K562 (cell line): Measurements from ENCODE around the gene RAB13. TPM values are rescaled to one million over a fixed set of nuclear protein-coding genes. Genes with fewer than 3 reads are reported as not detected.

Experiments
- ADNP ChIP-seq: fragments of 200-800 bp; sonication (Bioruptor generic); IDR thresholded peaks from 2 replicates; pipeline ENCODE4 v1.6.1; 2016; ENCODE audit warnings: missing genetic modification characterization, missing compliant biosample characterization
- E2F1 ChIP-seq: sonication (generic); formaldehyde crosslinking; IDR thresholded peaks from 2 replicates; pipeline ENCODE4 v1.8.1; 2023; ENCODE audit warnings: mild to moderate bottlenecking, missing genetic modification reagents, moderate library complexity
- ELF1 ChIP-seq: fragments of 200-800 bp; sonication (Bioruptor generic); IDR thresholded peaks from 2 replicates; pipeline ENCODE4 v1.6.1; 2016; ENCODE audit warnings: missing genetic modification characterization, missing compliant biosample characterization
- EP400 ChIP-seq: fragments of 450-650 bp; IDR thresholded peaks from 2 replicates; pipeline ENCODE4 v1.6.1; 2017; ENCODE audit warnings: antibody characterized with exemption, mild to moderate bottlenecking, moderate library complexity
- ETV1 ChIP-seq: fragments of 450-650 bp; conservative IDR thresholded peaks from 2 replicates; pipeline ENCODE4 v1.6.1; 2016; ENCODE audit warnings: missing genetic modification characterization, control low read depth, low read depth, missing compliant biosample characterization
- FOXM1 ChIP-seq, 2 experiments: fragments of 450-650 bp in 1 of 2; sonication (generic) in 1 of 2; formaldehyde crosslinking in 1 of 2; IDR thresholded peaks; 2 replicates each; pipeline versions ENCODE4 v1.6.1 to v1.9.0; 2017 to 2022; ENCODE audit warnings: low read depth in 2 of 2, mild to moderate bottlenecking in 2 of 2, missing genetic modification reagents in 1 of 2, moderate library complexity in 1 of 2
- HNRNPH1 ChIP-seq: fragments of 200-400 bp; formaldehyde crosslinking; optimal IDR thresholded peaks from 2 replicates; pipeline ENCODE3; 2017; ENCODE audit warnings: low read depth, mild to moderate bottlenecking, low read length, moderate library complexity
- JUN ChIP-seq, 2 experiments: sonication (generic) in 1 of 2; formaldehyde crosslinking in 1 of 2; IDR thresholded peaks; 2 replicates each; pipeline versions ENCODE4 v1.6.1 to v1.8.0; 2012 to 2022; ENCODE audit warnings: borderline replicate concordance in 2 of 2, mild to moderate bottlenecking in 2 of 2, improper control_type of control experiment in 1 of 2, low read depth in 1 of 2, low read length in 1 of 2, missing genetic modification reagents in 1 of 2
- MAZ ChIP-seq, 2 experiments: fragments of 450-650 bp in 1 of 2; sonication (generic) in 1 of 2; formaldehyde crosslinking; IDR thresholded peaks in 1 of 2; conservative IDR thresholded peaks in 1 of 2; 2 replicates each; pipeline versions ENCODE4 v1.4.0 to v1.5.0; 2020; ENCODE audit warnings: mild to moderate bottlenecking in 1 of 2, missing genetic modification reagents in 1 of 2
- SREBF1 ChIP-seq: fragments of 150-350 bp; IDR thresholded peaks from 2 replicates; pipeline ENCODE4 v1.6.1; 2014; ENCODE audit warnings: antibody characterized with exemption, low read depth, low read length, borderline replicate concordance
- XRCC5 ChIP-seq: fragments of 200-400 bp; formaldehyde crosslinking; IDR thresholded peaks from 2 replicates; pipeline ENCODE4 v1.6.1; 2017; ENCODE audit warnings: low read depth, mild to moderate bottlenecking, low read length
- ZNF766 ChIP-seq: fragments of 200-800 bp; sonication (Bioruptor generic); conservative IDR thresholded peaks from 2 replicates; pipeline ENCODE4 v1.6.1; 2016; ENCODE audit warnings: missing genetic modification characterization, missing compliant biosample characterization
- polyA plus RNA-seq, 8 experiments: library from polyadenylated mRNA; depleted of rRNA in 4 of 8; stranded (reverse) in 5 of 8; unstranded in 3 of 8; fragments of >200 nt; fragmentation: Nextera tagmentation in 2 of 8; fragmentation: Illumina TruSeq in 1 of 8; extraction: Ambion mirVana in 2 of 8; extraction: Trizol in 1 of 8; gene quantifications; 2 replicates each; pipeline versions ENCODE4 v1.2.1 to v1.2.3, GENCODE V29; 2011 to 2014; ENCODE audit warnings: inconsistent platforms in 1 of 8, missing spikeins in 1 of 8
- total RNA-seq, 7 experiments: library from RNA; depleted of rRNA in 6 of 7; stranded (reverse); fragments of >200 nt in 6 of 7; fragmentation: Illumina TruSeq in 2 of 7; extraction: Trizol in 2 of 7; gene quantifications; 2 replicates each; pipeline versions ENCODE4 v1.2.1 to v1.2.3, GENCODE V29; 2011 to 2021; ENCODE audit warnings: low replicate concordance in 1 of 7
- TF ChIP-seq, protein P1 (sequence below): sonication (generic); formaldehyde crosslinking; IDR thresholded peaks from 2 replicates; pipeline ENCODE4 v1.8.0; 2023; ENCODE audit warnings: mild to moderate bottlenecking, missing genetic modification reagents
- TF ChIP-seq, protein P2 (sequence below): IDR thresholded peaks from 3 replicates; pipeline ENCODE4 v1.6.1; 2011; ENCODE audit warnings: borderline replicate concordance, mild to moderate bottlenecking, moderate library complexity; ENCODE audit not compliant: insufficient read length; ENCODE audit errors: extremely low read depth

RAB13 gene
- total and polyA plus RNA-seq, 9 of the 15 experiments (the other 6 are each of a cell fraction or from before 2014, with no cell fraction given) = 22.3 to 100 (median 39.8) TPM

GRCh38 chr1:153990468-153991150, 4.5 kb upstream of the RAB13 start, which contains the start of gene RPS27 (continued):
- TF ChIP-seq E2F1 (CRISPR knock-in tag) (peak; percentile 89), ZNF766 (CRISPR knock-in tag) (peak; percentile 93), MAZ (CRISPR knock-in tag; conservative IDR thresholded peaks at IDR 0.05 in 1 of 2, IDR thresholded peaks at IDR 0.05 in 1 of 2) (peak; percentile 67 to 78), SREBF1 (peak; percentile 60; the same call in 1 of the 2 replicates), FOXM1 (IDR thresholded peaks at IDR 0.05; ENCODE audit: low read depth) (no peak), FOXM1 (CRISPR knock-in tag; IDR thresholded peaks at IDR 0.05; ENCODE audit: low read depth) (peak; percentile 31; the same call in 1 of the 2 replicates), ETV1 (peak; percentile 96), HNRNPH1 (no peak), EP400 (peak; percentile 99), XRCC5 (peak; percentile 92; the same call in 1 of the 2 replicates), ADNP (tag) (no peak), JUN (IDR thresholded peaks at IDR 0.05; ENCODE audit: borderline replicate concordance, low read depth, low read length) (peak; percentile 45; the same call in 1 of the 2 replicates), JUN (CRISPR knock-in tag; IDR thresholded peaks at IDR 0.05; ENCODE audit: borderline replicate concordance) (peak; percentile 87; the same call in 1 of the 2 replicates), ELF1 (peak; percentile 97)
- TF ChIP-seq, protein P1, sequence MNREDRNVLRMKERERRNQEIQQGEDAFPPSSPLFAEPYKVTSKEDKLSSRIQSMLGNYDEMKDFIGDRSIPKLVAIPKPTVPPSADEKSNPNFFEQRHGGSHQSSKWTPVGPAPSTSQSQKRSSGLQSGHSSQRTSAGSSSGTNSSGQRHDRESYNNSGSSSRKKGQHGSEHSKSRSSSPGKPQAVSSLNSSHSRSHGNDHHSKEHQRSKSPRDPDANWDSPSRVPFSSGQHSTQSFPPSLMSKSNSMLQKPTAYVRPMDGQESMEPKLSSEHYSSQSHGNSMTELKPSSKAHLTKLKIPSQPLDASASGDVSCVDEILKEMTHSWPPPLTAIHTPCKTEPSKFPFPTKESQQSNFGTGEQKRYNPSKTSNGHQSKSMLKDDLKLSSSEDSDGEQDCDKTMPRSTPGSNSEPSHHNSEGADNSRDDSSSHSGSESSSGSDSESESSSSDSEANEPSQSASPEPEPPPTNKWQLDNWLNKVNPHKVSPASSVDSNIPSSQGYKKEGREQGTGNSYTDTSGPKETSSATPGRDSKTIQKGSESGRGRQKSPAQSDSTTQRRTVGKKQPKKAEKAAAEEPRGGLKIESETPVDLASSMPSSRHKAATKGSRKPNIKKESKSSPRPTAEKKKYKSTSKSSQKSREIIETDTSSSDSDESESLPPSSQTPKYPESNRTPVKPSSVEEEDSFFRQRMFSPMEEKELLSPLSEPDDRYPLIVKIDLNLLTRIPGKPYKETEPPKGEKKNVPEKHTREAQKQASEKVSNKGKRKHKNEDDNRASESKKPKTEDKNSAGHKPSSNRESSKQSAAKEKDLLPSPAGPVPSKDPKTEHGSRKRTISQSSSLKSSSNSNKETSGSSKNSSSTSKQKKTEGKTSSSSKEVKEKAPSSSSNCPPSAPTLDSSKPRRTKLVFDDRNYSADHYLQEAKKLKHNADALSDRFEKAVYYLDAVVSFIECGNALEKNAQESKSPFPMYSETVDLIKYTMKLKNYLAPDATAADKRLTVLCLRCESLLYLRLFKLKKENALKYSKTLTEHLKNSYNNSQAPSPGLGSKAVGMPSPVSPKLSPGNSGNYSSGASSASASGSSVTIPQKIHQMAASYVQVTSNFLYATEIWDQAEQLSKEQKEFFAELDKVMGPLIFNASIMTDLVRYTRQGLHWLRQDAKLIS (CRISPR knock-in tag) = peak; percentile 99
- TF ChIP-seq, protein P2, sequence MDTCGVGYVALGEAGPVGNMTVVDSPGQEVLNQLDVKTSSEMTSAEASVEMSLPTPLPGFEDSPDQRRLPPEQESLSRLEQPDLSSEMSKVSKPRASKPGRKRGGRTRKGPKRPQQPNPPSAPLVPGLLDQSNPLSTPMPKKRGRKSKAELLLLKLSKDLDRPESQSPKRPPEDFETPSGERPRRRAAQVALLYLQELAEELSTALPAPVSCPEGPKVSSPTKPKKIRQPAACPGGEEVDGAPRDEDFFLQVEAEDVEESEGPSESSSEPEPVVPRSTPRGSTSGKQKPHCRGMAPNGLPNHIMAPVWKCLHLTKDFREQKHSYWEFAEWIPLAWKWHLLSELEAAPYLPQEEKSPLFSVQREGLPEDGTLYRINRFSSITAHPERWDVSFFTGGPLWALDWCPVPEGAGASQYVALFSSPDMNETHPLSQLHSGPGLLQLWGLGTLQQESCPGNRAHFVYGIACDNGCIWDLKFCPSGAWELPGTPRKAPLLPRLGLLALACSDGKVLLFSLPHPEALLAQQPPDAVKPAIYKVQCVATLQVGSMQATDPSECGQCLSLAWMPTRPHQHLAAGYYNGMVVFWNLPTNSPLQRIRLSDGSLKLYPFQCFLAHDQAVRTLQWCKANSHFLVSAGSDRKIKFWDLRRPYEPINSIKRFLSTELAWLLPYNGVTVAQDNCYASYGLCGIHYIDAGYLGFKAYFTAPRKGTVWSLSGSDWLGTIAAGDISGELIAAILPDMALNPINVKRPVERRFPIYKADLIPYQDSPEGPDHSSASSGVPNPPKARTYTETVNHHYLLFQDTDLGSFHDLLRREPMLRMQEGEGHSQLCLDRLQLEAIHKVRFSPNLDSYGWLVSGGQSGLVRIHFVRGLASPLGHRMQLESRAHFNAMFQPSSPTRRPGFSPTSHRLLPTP = no peak
